IMR-90 (cell line): ENCODE results near the gene STMN1. TPM values are rescaled to one million over a fixed set of nuclear protein-coding genes. Genes with fewer than 3 reads are reported as not detected.

Experiments
- ATAC-seq: fragments of 200-7000 bp; cut with Tn5 transposase; 2 replicates; pipeline ENCODE4 v1.9.1; 2020; ENCODE audit warnings: low read depth, mild to moderate bottlenecking, moderate library complexity
- BruUV-seq: library from RNA; stranded (reverse); fragments of 400-500 nt; replicated peaks from 2 replicates; lab custom pipeline; 2021; lab: Mats Ljungman, UMichigan
- CTCF ChIA-PET: fragments of 300-600 bp; formaldehyde crosslinking; extraction: SDS; loops from one replicate; lab custom pipeline; 2021; ENCODE audit warnings: antibody characterized with exemption; lab: Yijun Ruan, JAX
- POLR2A ChIA-PET: fragments of 300-600 bp; sonication (Branson Sonifier 250); formaldehyde crosslinking; loops from one replicate; lab custom pipeline; 2022; ENCODE audit warnings: antibody characterized with exemption; ENCODE audit not compliant: unreplicated experiment; lab: Charles Lee
- DNase-seq: peaks from one replicate; pipeline ENCODE4 v3.0.0; 2013
- H2AFZ ChIP-seq: replicated peaks from 2 replicates; pipeline ENCODE3; 2013; ENCODE audit warnings: low read length, mild to moderate bottlenecking; ENCODE audit not compliant: poor library complexity
- H2AK5ac ChIP-seq: 2 replicates; pipeline ENCODE4 v1.6.1; 2013; ENCODE audit warnings: low read depth, low read length, inconsistent platforms
- H2AK9ac ChIP-seq: replicated peaks from 2 replicates; pipeline ENCODE3; 2013; ENCODE audit warnings: mild to moderate bottlenecking, low read depth, low read length, moderate library complexity; ENCODE audit not compliant: poor library complexity
- H2BK120ac ChIP-seq: 2 replicates; pipeline ENCODE4 v1.6.1; 2013; ENCODE audit warnings: low read depth, low read length, inconsistent platforms
- H2BK15ac ChIP-seq: 3 replicates; pipeline ENCODE4 v1.6.1; 2013; ENCODE audit warnings: low read depth, low read length, inconsistent platforms
- H2BK20ac ChIP-seq: 2 replicates; pipeline ENCODE4 v1.6.1; 2013; ENCODE audit warnings: low read depth, mild to moderate bottlenecking, inconsistent platforms, low read length, moderate library complexity
- H2BK5ac ChIP-seq: 2 replicates; pipeline ENCODE4 v1.6.1; 2013; ENCODE audit warnings: mild to moderate bottlenecking, low read depth, low read length, inconsistent platforms; ENCODE audit not compliant: poor library complexity, severe bottlenecking
- H3K14ac ChIP-seq: replicated peaks from 2 replicates; pipeline ENCODE4 v1.6.1; 2013; ENCODE audit warnings: low read depth, low read length, inconsistent platforms
- H3K18ac ChIP-seq: 2 replicates; pipeline ENCODE4 v1.6.1; 2013; ENCODE audit warnings: low read depth, low read length, control low read depth
- H3K23ac ChIP-seq: 2 replicates; pipeline ENCODE4 v1.6.1; 2013; ENCODE audit warnings: low read depth, low read length, inconsistent platforms
- H3K27ac ChIP-seq: 2 replicates; pipeline ENCODE4 v1.5.1; 2013; ENCODE audit warnings: mild to moderate bottlenecking, control low read depth, low read length; ENCODE audit not compliant: insufficient read depth
- H3K27me3 ChIP-seq: 2 replicates; pipeline ENCODE4 v1.6.1; 2013; ENCODE audit warnings: low read length; ENCODE audit not compliant: control insufficient read depth, insufficient read depth
- H3K36me3 ChIP-seq: 2 replicates; pipeline ENCODE4 v1.6.1; 2013; ENCODE audit warnings: low read length, mixed read lengths; ENCODE audit not compliant: control insufficient read depth, insufficient read depth
- H3K4ac ChIP-seq: 2 replicates; pipeline ENCODE4 v1.6.1; 2013; ENCODE audit warnings: low read depth, low read length, inconsistent platforms
- H3K4me1 ChIP-seq: 2 replicates; pipeline ENCODE4 v1.6.1; 2013; ENCODE audit warnings: low read length, mixed read lengths; ENCODE audit not compliant: control insufficient read depth, insufficient read depth
- H3K4me2 ChIP-seq: 2 replicates; pipeline ENCODE4 v1.6.1; 2013; ENCODE audit warnings: low read depth, mild to moderate bottlenecking, control low read depth, low read length, moderate library complexity
- H3K4me3 ChIP-seq: 2 replicates; pipeline ENCODE4 v1.5.1; 2013; ENCODE audit warnings: low read depth, mild to moderate bottlenecking, control low read depth, low read length, moderate library complexity; ENCODE audit not compliant: insufficient read depth
- H3K56ac ChIP-seq: 2 replicates; pipeline ENCODE4 v1.6.1; 2013; ENCODE audit warnings: low read length, inconsistent platforms; ENCODE audit not compliant: insufficient read depth; ENCODE audit errors: extremely low read depth
- H3K79me1 ChIP-seq, 2 experiments: 2 replicates each; pipeline ENCODE4 v1.6.1; 2013; ENCODE audit warnings: low read length in 2 of 2, inconsistent platforms in 1 of 2, low read depth in 1 of 2
- H3K9ac ChIP-seq: 2 replicates; pipeline ENCODE4 v1.6.1; 2013; ENCODE audit warnings: low read depth, low read length, control low read depth
- H3K9me1 ChIP-seq: 2 replicates; pipeline ENCODE4 v1.6.1; 2013; ENCODE audit warnings: low read length, inconsistent platforms; ENCODE audit not compliant: insufficient read depth
- H3K9me3 ChIP-seq: 2 replicates; pipeline ENCODE4 v1.6.1; 2013; ENCODE audit warnings: low read length; ENCODE audit not compliant: control insufficient read depth, insufficient read depth
- H4K20me1 ChIP-seq: 2 replicates; pipeline ENCODE4 v1.6.1; 2013; ENCODE audit warnings: low read length, inconsistent platforms; ENCODE audit not compliant: insufficient read depth
- H4K5ac ChIP-seq: 2 replicates; pipeline ENCODE4 v1.6.1; 2013; ENCODE audit warnings: mild to moderate bottlenecking, low read depth, low read length, control low read depth
- H4K8ac ChIP-seq, 2 experiments: 2 replicates each; pipeline ENCODE4 v1.6.1; 2013; ENCODE audit warnings: low read depth in 2 of 2, low read length in 2 of 2, control low read depth in 1 of 2, inconsistent platforms in 1 of 2
- H4K91ac ChIP-seq: 2 replicates; pipeline ENCODE4 v1.6.1; 2013; ENCODE audit warnings: low read depth, low read length, inconsistent platforms; ENCODE audit not compliant: insufficient read depth
- BHLHE40 ChIP-seq: fragments of 150-350 bp; IDR thresholded peaks from 2 replicates; pipeline ENCODE4 v1.6.1; 2016; ENCODE audit warnings: mild to moderate bottlenecking, low read depth, low read length
- CHD1 ChIP-seq: IDR thresholded peaks from 2 replicates; pipeline ENCODE4 v1.6.1; 2012; ENCODE audit warnings: low read depth, low read length, improper control_type of control experiment
- FOS ChIP-seq: fragments of 150-350 bp; IDR thresholded peaks from 2 replicates; pipeline ENCODE4 v1.6.1; 2016; ENCODE audit warnings: low read depth, low read length
- MAFK ChIP-seq: IDR thresholded peaks from 2 replicates; pipeline ENCODE4 v1.6.1; 2012; ENCODE audit warnings: low read depth, low read length, improper control_type of control experiment
- MAZ ChIP-seq: IDR thresholded peaks from 2 replicates; pipeline ENCODE4 v1.6.1; 2012; ENCODE audit warnings: low read depth, mild to moderate bottlenecking, low read length, improper control_type of control experiment, moderate library complexity, borderline replicate concordance
- MXI1 ChIP-seq: IDR thresholded peaks from 2 replicates; pipeline ENCODE4 v1.6.1; 2012; ENCODE audit warnings: low read depth, mild to moderate bottlenecking, low read length, moderate library complexity, borderline replicate concordance
- NFE2L2 ChIP-seq: fragments of 150-350 bp; IDR thresholded peaks from 2 replicates; pipeline ENCODE4 v1.6.1; 2016; ENCODE audit warnings: low read depth, mild to moderate bottlenecking, low read length
- POLR2A ChIP-seq: IDR thresholded peaks from 2 replicates; pipeline ENCODE4 v1.6.1; 2012; ENCODE audit warnings: mild to moderate bottlenecking, low read depth, low read length
- RCOR1 ChIP-seq: IDR thresholded peaks from 2 replicates; pipeline ENCODE4 v1.6.1; 2012; ENCODE audit warnings: mild to moderate bottlenecking, low read length, improper control_type of control experiment; ENCODE audit not compliant: insufficient replicate concordance
- RFX5 ChIP-seq: IDR thresholded peaks from 2 replicates; pipeline ENCODE4 v1.8.0; 2012; ENCODE audit warnings: low read depth, mild to moderate bottlenecking, low read length, moderate library complexity
- WGBS, 2 experiments: methylation state at CpG; one replicate each; pipeline versions ENCODE4 v1.1.5 to v1.1.7; 2013; ENCODE audit warnings: missing lambda C conversion rate in 2 of 2; ENCODE audit not compliant: insufficient read length in 1 of 2; ENCODE audit errors: extremely low coverage in 2 of 2; 5-methylcytosine and 5-hydroxymethylcytosine counted together
- dilution Hi-C: fragments of 300-500 bp; cut with HindIII; formaldehyde crosslinking; loops from one replicate; pipeline ENCODE4 v1.14.3; 2018; ENCODE audit warnings: low sequenced_read_pairs; ENCODE audit not compliant: unreplicated experiment
- in situ Hi-C: fragments of 300-500 bp; cut with MboI; formaldehyde crosslinking; loops from 3 replicates; pipeline ENCODE4 v1.14.3; 2019; ENCODE audit warnings: low sequenced_read_pairs, inconsistent platforms, mixed read lengths
- intact Hi-C: fragments of 100-400 bp; cut with micrococcal nuclease; formaldehyde crosslinking; loops from 2 replicates; pipeline ENCODE4 v1.10.0; 2022
- polyA plus RNA-seq, 3 experiments: library from polyadenylated mRNA; depleted of rRNA; stranded (reverse); fragments of >200 nt; gene quantifications; 2 replicates each; pipeline ENCODE4 v1.2.3, GENCODE V29; 2012; ENCODE audit warnings: low replicate concordance in 1 of 3
- total RNA-seq: library from RNA; depleted of rRNA; stranded (reverse); fragments of >200 nt; gene quantifications from 2 replicates; pipeline ENCODE4 v1.2.3, GENCODE V29; 2012
- TF ChIP-seq, protein P1 (sequence below): fragments of 150-350 bp; IDR thresholded peaks from 2 replicates; pipeline ENCODE4 v1.6.1; 2017; ENCODE audit warnings: mild to moderate bottlenecking, antibody characterized with exemption, low read length, low read depth
- TF ChIP-seq, protein P2 (sequence below): fragments of 150-350 bp; IDR thresholded peaks from 2 replicates; pipeline ENCODE4 v1.6.1; 2016; ENCODE audit warnings: low read depth, mild to moderate bottlenecking, low read length, moderate library complexity, borderline replicate concordance
- TF ChIP-seq, protein P3 (sequence below): conservative IDR thresholded peaks from 2 replicates; pipeline ENCODE4 v1.5.1; 2012; ENCODE audit warnings: mild to moderate bottlenecking, low read depth, low read length, improper control_type of control experiment

STMN1 gene
- total and polyA plus RNA-seq, 2 of the 4 experiments (the other 2 are of a cell fraction) = 93.0 to 273 TPM

DNA sequence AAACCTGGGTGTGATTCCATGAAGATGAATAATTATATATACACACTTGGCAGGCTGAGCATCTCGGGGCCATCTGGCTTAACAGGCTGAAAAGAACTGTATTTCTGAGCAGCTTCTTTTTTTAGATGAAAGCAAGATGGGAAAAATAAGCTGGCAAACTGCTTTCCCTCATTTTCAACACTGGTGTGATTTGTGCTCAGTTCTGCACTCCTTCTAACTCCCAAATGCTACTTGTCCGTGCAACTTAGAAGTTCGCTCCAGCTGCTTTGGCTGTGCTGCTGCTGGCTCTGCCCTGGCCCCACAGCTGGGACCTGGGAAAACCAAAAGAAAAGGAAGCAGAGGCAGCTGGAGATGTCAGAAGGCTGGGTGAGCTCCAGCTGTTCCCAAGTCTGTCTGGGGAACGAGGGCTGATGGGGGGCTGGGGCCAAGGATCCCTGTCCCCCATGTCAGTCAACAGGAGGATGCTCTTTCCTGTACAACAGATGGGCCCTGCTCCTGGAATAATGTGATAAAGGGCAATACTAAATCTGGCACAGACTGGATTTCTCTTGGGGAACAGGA lies 46.7 kb upstream of the STMN1 start:
- Histone ChIP-seq H3K9me3 (no peaks in the 10 kb centered on the region), H3K27me3 (no peaks in the 10 kb centered on the region), H4K5ac (no peak overlapping the region), H4K20me1 (no peaks in the 10 kb centered on the region), H3K56ac (no peak overlapping the region), H3K4me2 (peak overlapping the region; percentile 11), H2BK5ac (no peak overlapping the region), H3K9ac (no peak overlapping the region), H2BK20ac (no peak overlapping the region), H3K18ac (no peak overlapping the region), H2AFZ (peak overlapping the region; percentile 60), H3K23ac (no peak overlapping the region), H3K27ac (no peak overlapping the region), H4K91ac (no peak overlapping the region), H3K9me1 (peaks cover 5% of the 10 kb centered on the region; the same call in 1 of the 2 replicates), H2AK5ac (no peak overlapping the region), H3K4me3 (no peak overlapping the region), H2BK15ac (no peak overlapping the region), H4K8ac (no peak overlapping the region), H3K4me1 (peaks cover 11% of the 10 kb centered on the region), H3K4ac (no peak overlapping the region), H3K79me1 (no peaks in the 10 kb centered on the region), H3K36me3 (no peaks in the 10 kb centered on the region), H3K14ac (no peak overlapping the region), H2BK120ac (peak overlapping the region; percentile 27; the same call in 1 of the 2 replicates), H2AK9ac (no peak overlapping the region)
- no TSS peak for BruUV-seq
- CTCF ChIA-PET = interaction anchor here (0.7 kb wide), 1 partner anchor 11 kb away, joined by 3 read pairs; no protein-coding TSS in a partner anchor
- DNase-seq (peak; percentile 58), ATAC-seq (peak; percentile 69)
- no CpG with 5 or more reads among the region's 4 CpGs for WGBS, 2 experiments
- in situ Hi-C loops = no loop called here
- POLR2A ChIA-PET = no interaction called here
- intact Hi-C loops = no loop called here
- dilution Hi-C loops = no loop called here
- TF ChIP-seq, protein P1, sequence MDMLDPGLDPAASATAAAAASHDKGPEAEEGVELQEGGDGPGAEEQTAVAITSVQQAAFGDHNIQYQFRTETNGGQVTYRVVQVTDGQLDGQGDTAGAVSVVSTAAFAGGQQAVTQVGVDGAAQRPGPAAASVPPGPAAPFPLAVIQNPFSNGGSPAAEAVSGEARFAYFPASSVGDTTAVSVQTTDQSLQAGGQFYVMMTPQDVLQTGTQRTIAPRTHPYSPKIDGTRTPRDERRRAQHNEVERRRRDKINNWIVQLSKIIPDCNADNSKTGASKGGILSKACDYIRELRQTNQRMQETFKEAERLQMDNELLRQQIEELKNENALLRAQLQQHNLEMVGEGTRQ = no peak
- no peak for TF ChIP-seq RFX5
- TF ChIP-seq BHLHE40 = no peak
- TF ChIP-seq MXI1 = no peak
- TF ChIP-seq MAFK = no peak
- TF ChIP-seq MAZ = no peak
- TF ChIP-seq FOS = no peak
- TF ChIP-seq, protein P2, sequence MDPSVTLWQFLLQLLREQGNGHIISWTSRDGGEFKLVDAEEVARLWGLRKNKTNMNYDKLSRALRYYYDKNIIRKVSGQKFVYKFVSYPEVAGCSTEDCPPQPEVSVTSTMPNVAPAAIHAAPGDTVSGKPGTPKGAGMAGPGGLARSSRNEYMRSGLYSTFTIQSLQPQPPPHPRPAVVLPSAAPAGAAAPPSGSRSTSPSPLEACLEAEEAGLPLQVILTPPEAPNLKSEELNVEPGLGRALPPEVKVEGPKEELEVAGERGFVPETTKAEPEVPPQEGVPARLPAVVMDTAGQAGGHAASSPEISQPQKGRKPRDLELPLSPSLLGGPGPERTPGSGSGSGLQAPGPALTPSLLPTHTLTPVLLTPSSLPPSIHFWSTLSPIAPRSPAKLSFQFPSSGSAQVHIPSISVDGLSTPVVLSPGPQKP = no peak
- no peak for TF ChIP-seq CHD1
- TF ChIP-seq NFE2L2 = no peak
- TF ChIP-seq RCOR1 = no peak
- TF ChIP-seq, protein P3, sequence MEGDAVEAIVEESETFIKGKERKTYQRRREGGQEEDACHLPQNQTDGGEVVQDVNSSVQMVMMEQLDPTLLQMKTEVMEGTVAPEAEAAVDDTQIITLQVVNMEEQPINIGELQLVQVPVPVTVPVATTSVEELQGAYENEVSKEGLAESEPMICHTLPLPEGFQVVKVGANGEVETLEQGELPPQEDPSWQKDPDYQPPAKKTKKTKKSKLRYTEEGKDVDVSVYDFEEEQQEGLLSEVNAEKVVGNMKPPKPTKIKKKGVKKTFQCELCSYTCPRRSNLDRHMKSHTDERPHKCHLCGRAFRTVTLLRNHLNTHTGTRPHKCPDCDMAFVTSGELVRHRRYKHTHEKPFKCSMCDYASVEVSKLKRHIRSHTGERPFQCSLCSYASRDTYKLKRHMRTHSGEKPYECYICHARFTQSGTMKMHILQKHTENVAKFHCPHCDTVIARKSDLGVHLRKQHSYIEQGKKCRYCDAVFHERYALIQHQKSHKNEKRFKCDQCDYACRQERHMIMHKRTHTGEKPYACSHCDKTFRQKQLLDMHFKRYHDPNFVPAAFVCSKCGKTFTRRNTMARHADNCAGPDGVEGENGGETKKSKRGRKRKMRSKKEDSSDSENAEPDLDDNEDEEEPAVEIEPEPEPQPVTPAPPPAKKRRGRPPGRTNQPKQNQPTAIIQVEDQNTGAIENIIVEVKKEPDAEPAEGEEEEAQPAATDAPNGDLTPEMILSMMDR = no peak
- TF ChIP-seq POLR2A = no peak
